HG03139 (cell line): Measurements from ENCODE around the gene IKZF4.
"Not testable (repeated sequence)": the region's sequence is repeated elsewhere in the genome, so short reads cannot be mapped to it uniquely, and the experiment has no call there.

ENCODE experiments used
- ATAC-seq: cut with Tn5 transposase; IDR thresholded peaks from one replicate; pipeline ENCODE4 v1.9.1; 2021; ENCODE audit not compliant: unreplicated experiment

The IKZF4 gene

GRCh38 chr12:55997535-55997859 lies 23.3 kb upstream of the IKZF4 start:
- ATAC-seq = no peak

GRCh38 chr12:55999522-55999921 lies 21.3 kb upstream of the IKZF4 start:
- ATAC-seq = not testable (repeated sequence)

- not testable (repeated sequence) for ATAC-seq
Observed at GRCh38 chr12:55999999-56000540, 20.8 kb upstream of the IKZF4 start.

- no peak for ATAC-seq
Observed at GRCh38 chr12:56001487-56002100, 19.2 kb upstream of the IKZF4 start.

- not testable (repeated sequence) for ATAC-seq
Observed at GRCh38 chr12:56003376-56003775, 17.5 kb upstream of the IKZF4 start.

GRCh38 chr12:56004211-56004610 lies 16.6 kb upstream of the IKZF4 start:
- no peak for ATAC-seq

- ATAC-seq = peak; percentile 40
Observed at GRCh38 chr12:56007564-56008559, 13.0 kb upstream of the IKZF4 start.

GRCh38 chr12:56010111-56010570 lies 10.7 kb upstream of the IKZF4 start:
- no peak for ATAC-seq

- no peak for ATAC-seq
Observed at GRCh38 chr12:56011509-56012090, 9.2 kb upstream of the IKZF4 start.

- no peak for ATAC-seq
Observed at GRCh38 chr12:56013482-56013881, 7.4 kb upstream of the IKZF4 start.

- ATAC-seq = no peak
Observed at GRCh38 chr12:56014205-56014604, 6.6 kb upstream of the IKZF4 start.

- no peak for ATAC-seq
Observed at GRCh38 chr12:56017181-56017580, 3.7 kb upstream of the IKZF4 start.

- ATAC-seq = no peak
Observed at GRCh38 chr12:56018356-56018755, 2.5 kb upstream of the IKZF4 start.

GRCh38 chr12:56021889-56022497 lies 1.1 kb downstream of the IKZF4 start:
- ATAC-seq = no peak

- no peak for ATAC-seq
Observed at GRCh38 chr12:56028511-56029165, 7.8 kb downstream of the IKZF4 start.

- no peak for ATAC-seq
Observed at GRCh38 chr12:56029166-56029519, 8.3 kb downstream of the IKZF4 start.

- no peak for ATAC-seq
Observed at GRCh38 chr12:56029666-56030293, 8.9 kb downstream of the IKZF4 start.

GRCh38 chr12:56031987-56032386 lies 11.1 kb downstream of the IKZF4 start:
- ATAC-seq = no peak

GRCh38 chr12:56034586-56035332 lies 13.9 kb downstream of the IKZF4 start:
- ATAC-seq = no peak

- ATAC-seq = no peak
Observed at GRCh38 chr12:56037161-56037560, 16.3 kb downstream of the IKZF4 start.
